Measurements from ENCODE around the gene DUSP10.

The DUSP10 gene

GRCh38 chr1:221706876-221707582 is 34.9 kb downstream of the DUSP10 start:
- TF ChIP-seq CTCF (IDR thresholded peaks at IDR 0.05) = no peak
- H3K9me3 Mint-ChIP-seq = no peaks in the 10 kb centered on the region
- no peak overlapping the region for H3K4me3 Mint-ChIP-seq
- peaks cover 8% of the 10 kb centered on the region for H3K4me1 Mint-ChIP-seq
- H3K36me3 Mint-ChIP-seq (ENCODE audit: low read depth) = peaks cover 14% of the 10 kb centered on the region
- peaks cover 3% of the 10 kb centered on the region for H3K27me3 Mint-ChIP-seq (ENCODE audit: low read depth, poor library complexity)
- no peak overlapping the region for H3K27ac Mint-ChIP-seq
- no peak for DNase-seq

GRCh38 chr1:221706191-221706590 is 35.7 kb downstream of the DUSP10 start:
- peaks cover 21% of the 10 kb centered on the region for H3K36me3 Mint-ChIP-seq (ENCODE audit: low read depth)
- no peaks in the 10 kb centered on the region for H3K9me3 Mint-ChIP-seq
- DNase-seq = no peak
- H3K27me3 Mint-ChIP-seq (ENCODE audit: low read depth, poor library complexity) = peaks cover 3% of the 10 kb centered on the region
- peaks cover 13% of the 10 kb centered on the region for H3K4me1 Mint-ChIP-seq
- H3K27ac Mint-ChIP-seq = no peak overlapping the region
- H3K4me3 Mint-ChIP-seq = no peak overlapping the region
- TF ChIP-seq CTCF (IDR thresholded peaks at IDR 0.05) = no peak

- peaks cover 5% of the 10 kb centered on the region for H3K27me3 Mint-ChIP-seq (ENCODE audit: low read depth, poor library complexity)
- no peak overlapping the region for H3K4me3 Mint-ChIP-seq
- no peak overlapping the region for H3K27ac Mint-ChIP-seq
- H3K9me3 Mint-ChIP-seq = no peaks in the 10 kb centered on the region
- no peak for DNase-seq
- TF ChIP-seq CTCF (IDR thresholded peaks at IDR 0.05) = no peak
- H3K4me1 Mint-ChIP-seq = peaks cover 10% of the 10 kb centered on the region
- H3K36me3 Mint-ChIP-seq (ENCODE audit: low read depth) = peaks cover 21% of the 10 kb centered on the region
Observed at GRCh38 chr1:221704306-221704705, 37.6 kb downstream of the DUSP10 start.

- H3K27ac Mint-ChIP-seq = no peak overlapping the region
- H3K9me3 Mint-ChIP-seq = no peaks in the 10 kb centered on the region
- H3K27me3 Mint-ChIP-seq (ENCODE audit: low read depth, poor library complexity) = peaks cover 9% of the 10 kb centered on the region
- H3K36me3 Mint-ChIP-seq (ENCODE audit: low read depth) = peaks cover 21% of the 10 kb centered on the region
- no peak for TF ChIP-seq CTCF (IDR thresholded peaks at IDR 0.05)
- H3K4me1 Mint-ChIP-seq = peaks cover 6% of the 10 kb centered on the region
- no peak overlapping the region for H3K4me3 Mint-ChIP-seq
- DNase-seq = no peak
Observed at GRCh38 chr1:221701570-221702186, 40.2 kb downstream of the DUSP10 start.

- DNase-seq = no peak
- Mint-ChIP-seq H3K9me3 (no peaks in the 10 kb centered on the region), H3K4me1 (peaks cover 6% of the 10 kb centered on the region), H3K27ac (no peak overlapping the region), H3K36me3 (ENCODE audit: low read depth) (peaks cover 18% of the 10 kb centered on the region), H3K4me3 (no peak overlapping the region), H3K27me3 (ENCODE audit: low read depth, poor library complexity) (peaks cover 9% of the 10 kb centered on the region)
- TF ChIP-seq CTCF (IDR thresholded peaks at IDR 0.05) = no peak
Observed at GRCh38 chr1:221700948-221701347, 40.9 kb downstream of the DUSP10 start.

GRCh38 chr1:221700536-221700935 is 41.4 kb downstream of the DUSP10 start:
- H3K4me1 Mint-ChIP-seq = peaks cover 6% of the 10 kb centered on the region
- H3K4me3 Mint-ChIP-seq = no peak overlapping the region
- H3K36me3 Mint-ChIP-seq (ENCODE audit: low read depth) = peaks cover 14% of the 10 kb centered on the region
- H3K27ac Mint-ChIP-seq = no peak overlapping the region
- TF ChIP-seq CTCF (IDR thresholded peaks at IDR 0.05) = no peak
- H3K27me3 Mint-ChIP-seq (ENCODE audit: low read depth, poor library complexity) = peaks cover 9% of the 10 kb centered on the region
- no peaks in the 10 kb centered on the region for H3K9me3 Mint-ChIP-seq
- DNase-seq = no peak
